Erythroblast (primary cell): ENCODE measurements around the gene NFYA.

Experiments used
- DNase-seq, 2 experiments: peaks; one replicate each; lab custom pipeline; 2025; lab: John Stamatoyannopoulos, UW
- GATA1 ChIP-seq: IDR thresholded peaks from 2 replicates; pipeline ENCODE4 v1.6.1; 2011; ENCODE audit warnings: low read depth, mild to moderate bottlenecking, control low read depth, low read length, moderate library complexity
- POLR2A ChIP-seq: IDR thresholded peaks from 2 replicates; pipeline ENCODE4 v1.6.1; 2011; ENCODE audit warnings: mild to moderate bottlenecking, low read length

NFYA gene

DNA sequence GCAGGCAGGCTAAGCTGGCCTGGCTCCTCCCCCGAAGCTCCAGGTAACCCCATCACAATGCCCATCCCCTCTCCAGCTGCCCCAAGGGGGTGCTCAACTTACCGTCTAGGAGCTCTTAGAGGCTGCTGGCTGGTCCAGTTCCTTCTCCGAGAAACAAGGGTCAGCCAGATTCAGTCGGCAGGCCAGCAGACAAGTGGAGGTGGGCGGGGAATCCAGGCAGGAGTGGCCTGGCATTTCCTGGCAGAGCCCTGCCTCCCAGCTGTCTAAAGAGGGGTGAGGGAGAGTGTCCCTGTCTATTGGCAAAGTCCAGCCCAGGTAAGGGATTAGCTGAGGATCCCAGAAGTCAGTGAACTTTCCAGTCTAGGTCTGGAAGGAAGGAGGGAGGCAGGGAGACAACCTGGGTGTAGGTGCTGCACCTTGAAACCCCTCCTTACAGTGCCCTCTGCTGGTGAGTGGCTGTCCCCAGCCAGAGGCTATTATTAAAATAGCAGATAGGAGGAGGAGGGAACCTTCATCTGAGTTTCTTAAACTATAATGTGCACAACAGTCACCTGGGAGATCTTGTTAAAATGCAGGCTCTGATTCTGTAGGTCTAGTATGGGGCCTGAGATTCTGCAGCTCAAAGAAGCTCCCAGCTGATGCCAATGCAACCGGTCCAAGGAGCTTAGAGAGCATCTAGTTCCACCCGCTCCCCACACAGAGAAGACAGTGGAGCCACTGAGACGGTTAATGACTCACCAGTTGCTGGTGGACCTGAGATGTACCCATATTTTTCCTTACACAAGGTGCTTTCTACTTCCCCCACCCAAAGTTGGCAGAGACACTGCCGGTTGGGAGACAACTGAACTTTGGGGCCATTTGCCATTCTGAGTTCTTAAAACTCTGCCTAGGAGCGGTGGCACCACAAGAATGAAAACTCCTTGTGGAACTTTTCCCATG, 33.4 kb upstream of the NFYA start, which contains the start of gene UNC5CL:
UNC5CL (minus strand) TSS at position 162 of the 939 bp plus-strand sequence. CDS start 4,147 bp downstream, outside the sequence.
- DNase-seq = peak; percentile 55 to 73
- TF ChIP-seq POLR2A = no peak
- no peak for TF ChIP-seq GATA1

- peak; percentile 54 to 73 for DNase-seq
- TF ChIP-seq POLR2A = no peak
- TF ChIP-seq GATA1 = no peak
Observed at GRCh38 chr6:41040101-41040939, 32.5 kb upstream of the NFYA start.

- peak; percentile 73 to 80 for DNase-seq
- TF ChIP-seq POLR2A = peak; percentile 74
- TF ChIP-seq GATA1 = no peak
Observed at GRCh38 chr6:41040940-41041536, 31.7 kb upstream of the NFYA start.

- TF ChIP-seq POLR2A = peak; percentile 60
- TF ChIP-seq GATA1 = no peak
- peak; percentile 86 to 89 for DNase-seq
Observed at GRCh38 chr6:41042226-41043055, 30.3 kb upstream of the NFYA start, which contains the start of gene TSPO2. TSPO2 (plus strand) TSS chr6:41042467; CDS start chr6:41042986, 519 bp downstream.

- DNase-seq = peak in 1 of 2 experiments; percentile 41
- TF ChIP-seq GATA1 = no peak
- no peak for TF ChIP-seq POLR2A
Observed at GRCh38 chr6:41043151-41043550, 29.6 kb upstream of the NFYA start.

DNA sequence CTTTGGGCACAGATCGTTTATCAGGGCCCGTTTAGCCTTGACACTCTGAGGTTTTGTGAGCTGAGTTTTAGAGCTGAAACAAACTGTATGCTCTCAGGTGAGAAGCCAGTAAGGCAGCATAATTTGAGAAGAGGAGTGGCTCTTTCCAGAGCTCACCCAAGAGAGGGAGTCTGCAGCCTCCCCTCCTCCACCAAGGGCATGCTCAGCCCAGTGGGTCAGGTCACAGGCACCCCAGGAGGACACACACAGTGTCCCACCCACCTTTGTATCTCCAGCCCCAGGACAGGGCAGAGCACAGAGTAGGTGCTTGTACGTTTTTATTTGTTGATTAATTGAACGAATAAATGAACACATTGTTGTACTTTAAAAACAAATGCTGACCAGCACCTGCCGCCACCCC, 27.1 kb upstream of the NFYA start:
- no peak for DNase-seq
- no peak for TF ChIP-seq POLR2A
- TF ChIP-seq GATA1 = no peak

GRCh38 chr6:41046084-41046483, 26.7 kb upstream of the NFYA start:
- DNase-seq = no peak
- TF ChIP-seq GATA1 (no peak), POLR2A (no peak)

DNA sequence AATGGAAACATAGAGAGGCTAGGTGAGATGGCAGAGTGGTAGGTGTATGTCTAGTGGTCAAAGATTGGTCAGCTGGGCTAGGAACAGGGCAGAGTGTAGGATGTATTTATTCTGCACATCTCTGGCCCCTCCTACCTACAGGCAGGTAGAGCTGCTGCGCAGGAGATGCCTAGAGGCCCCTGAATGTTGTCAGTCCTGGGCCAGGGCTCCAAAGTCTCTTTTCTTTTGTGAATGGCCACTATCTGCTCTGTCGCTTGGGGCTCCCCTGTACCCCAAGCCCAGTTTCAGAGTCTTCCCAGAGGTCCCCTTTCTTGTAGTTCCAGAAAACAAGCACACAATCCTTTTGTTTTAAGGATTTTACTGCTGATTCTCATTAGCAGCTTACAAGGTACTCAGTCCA, 25.5 kb upstream of the NFYA start:
- no peak for TF ChIP-seq GATA1
- no peak for TF ChIP-seq POLR2A
- DNase-seq = no peak

DNA sequence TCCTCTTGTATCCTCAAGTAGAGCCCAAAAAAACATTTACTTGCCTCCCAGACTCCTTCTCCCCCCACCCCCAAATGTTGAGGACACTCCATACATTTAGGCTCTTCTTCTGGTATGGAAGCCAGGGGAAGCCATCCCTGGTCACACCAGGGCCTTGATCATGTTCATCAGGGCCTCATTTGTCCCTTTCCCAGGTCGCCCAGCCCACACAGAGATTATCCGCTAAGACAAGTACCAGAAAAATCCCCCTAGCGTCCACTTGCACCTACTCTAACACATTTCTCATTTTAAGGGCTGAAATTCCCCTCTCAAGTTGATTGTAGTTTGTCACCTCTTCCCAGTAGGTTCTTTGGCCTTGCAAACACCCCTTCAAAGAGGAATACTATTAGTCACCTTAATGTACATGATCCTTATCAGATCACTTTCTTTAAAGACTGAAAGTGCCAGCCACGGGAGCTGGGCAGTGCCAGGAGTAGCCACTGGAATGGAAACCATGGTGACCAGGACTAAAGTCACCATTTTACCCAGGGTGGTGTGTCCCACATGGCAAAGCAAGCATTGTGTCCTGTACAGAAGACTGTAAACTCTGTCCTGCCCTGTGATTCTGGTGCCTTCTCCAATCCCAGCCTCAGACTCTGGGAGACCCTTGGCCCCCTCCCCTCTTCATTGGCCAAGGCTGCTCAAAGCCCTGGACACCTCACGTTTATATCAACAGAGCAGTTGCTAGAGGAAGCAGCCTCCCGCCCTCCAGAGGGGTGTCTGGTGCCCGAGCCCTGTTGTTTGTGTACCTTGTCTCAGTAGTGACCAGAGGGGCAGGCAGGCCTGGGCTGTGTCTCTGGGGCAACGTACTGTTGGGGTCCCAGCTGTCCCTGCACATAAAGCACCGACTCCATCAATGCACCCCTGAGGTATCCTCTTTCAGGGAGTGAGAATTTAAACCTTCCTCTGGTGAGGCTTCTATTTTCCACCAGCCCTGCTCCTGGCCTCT, 24.7 kb upstream of the NFYA start:
- DNase-seq = no peak
- TF ChIP-seq POLR2A (no peak), GATA1 (no peak)

GRCh38 chr6:41049521-41049920, 23.3 kb upstream of the NFYA start:
- DNase-seq = no peak

GRCh38 chr6:41049955-41050354, 22.8 kb upstream of the NFYA start:
- TF ChIP-seq POLR2A (no peak), GATA1 (no peak)
- DNase-seq = no peak

More at GRCh38 chr6:41049521-41049920, 23.3 kb upstream of the NFYA start:
- TF ChIP-seq POLR2A (no peak), GATA1 (no peak)
